ENCODE results near the gene EEF1A2.

GRCh38 chr20:63522981-63523611, 24.2 kb upstream of the EEF1A2 start:
- no peak for TF ChIP-seq POLR2A (IDR thresholded peaks at IDR 0.05)
- TF ChIP-seq, protein P1, sequence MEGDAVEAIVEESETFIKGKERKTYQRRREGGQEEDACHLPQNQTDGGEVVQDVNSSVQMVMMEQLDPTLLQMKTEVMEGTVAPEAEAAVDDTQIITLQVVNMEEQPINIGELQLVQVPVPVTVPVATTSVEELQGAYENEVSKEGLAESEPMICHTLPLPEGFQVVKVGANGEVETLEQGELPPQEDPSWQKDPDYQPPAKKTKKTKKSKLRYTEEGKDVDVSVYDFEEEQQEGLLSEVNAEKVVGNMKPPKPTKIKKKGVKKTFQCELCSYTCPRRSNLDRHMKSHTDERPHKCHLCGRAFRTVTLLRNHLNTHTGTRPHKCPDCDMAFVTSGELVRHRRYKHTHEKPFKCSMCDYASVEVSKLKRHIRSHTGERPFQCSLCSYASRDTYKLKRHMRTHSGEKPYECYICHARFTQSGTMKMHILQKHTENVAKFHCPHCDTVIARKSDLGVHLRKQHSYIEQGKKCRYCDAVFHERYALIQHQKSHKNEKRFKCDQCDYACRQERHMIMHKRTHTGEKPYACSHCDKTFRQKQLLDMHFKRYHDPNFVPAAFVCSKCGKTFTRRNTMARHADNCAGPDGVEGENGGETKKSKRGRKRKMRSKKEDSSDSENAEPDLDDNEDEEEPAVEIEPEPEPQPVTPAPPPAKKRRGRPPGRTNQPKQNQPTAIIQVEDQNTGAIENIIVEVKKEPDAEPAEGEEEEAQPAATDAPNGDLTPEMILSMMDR (IDR thresholded peaks at IDR 0.05 in 8 of 11, conservative IDR thresholded peaks at IDR 0.05 in 3 of 11) = no peak

Data from spleen (tissue), 7 donors.